ENCODE measurements around the gene DNAJA1.

DNA sequence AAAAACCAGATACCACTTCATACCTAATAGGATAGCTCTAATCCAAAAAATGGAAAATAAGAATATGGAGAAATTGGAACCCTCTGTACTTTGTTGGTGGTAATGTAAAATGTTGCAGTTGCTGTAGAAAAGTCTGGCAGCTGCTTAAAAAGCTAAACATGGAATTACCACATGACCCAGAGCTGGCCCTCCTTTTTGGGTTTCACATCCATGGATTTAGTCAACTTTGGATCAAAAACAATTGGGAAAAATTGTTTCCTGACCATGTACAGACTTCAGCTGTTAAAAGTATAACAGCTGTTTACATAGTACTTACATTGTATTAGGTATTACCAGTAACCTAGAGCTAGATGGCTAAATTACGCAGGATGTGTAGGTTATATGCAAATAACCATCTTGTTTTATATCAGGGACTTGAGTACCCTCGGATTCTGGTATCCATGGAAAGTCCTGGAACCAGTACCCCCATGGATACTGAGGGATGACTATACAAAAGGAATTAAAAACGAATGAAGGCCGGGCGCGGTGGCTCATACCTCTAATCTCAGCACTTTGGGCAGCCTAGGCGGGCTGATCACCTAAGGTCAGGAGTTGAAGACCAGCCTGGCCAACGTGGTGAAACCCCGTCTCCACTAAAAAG is 15.8 kb downstream of the DNAJA1 start:
- TF ChIP-seq, protein P1, sequence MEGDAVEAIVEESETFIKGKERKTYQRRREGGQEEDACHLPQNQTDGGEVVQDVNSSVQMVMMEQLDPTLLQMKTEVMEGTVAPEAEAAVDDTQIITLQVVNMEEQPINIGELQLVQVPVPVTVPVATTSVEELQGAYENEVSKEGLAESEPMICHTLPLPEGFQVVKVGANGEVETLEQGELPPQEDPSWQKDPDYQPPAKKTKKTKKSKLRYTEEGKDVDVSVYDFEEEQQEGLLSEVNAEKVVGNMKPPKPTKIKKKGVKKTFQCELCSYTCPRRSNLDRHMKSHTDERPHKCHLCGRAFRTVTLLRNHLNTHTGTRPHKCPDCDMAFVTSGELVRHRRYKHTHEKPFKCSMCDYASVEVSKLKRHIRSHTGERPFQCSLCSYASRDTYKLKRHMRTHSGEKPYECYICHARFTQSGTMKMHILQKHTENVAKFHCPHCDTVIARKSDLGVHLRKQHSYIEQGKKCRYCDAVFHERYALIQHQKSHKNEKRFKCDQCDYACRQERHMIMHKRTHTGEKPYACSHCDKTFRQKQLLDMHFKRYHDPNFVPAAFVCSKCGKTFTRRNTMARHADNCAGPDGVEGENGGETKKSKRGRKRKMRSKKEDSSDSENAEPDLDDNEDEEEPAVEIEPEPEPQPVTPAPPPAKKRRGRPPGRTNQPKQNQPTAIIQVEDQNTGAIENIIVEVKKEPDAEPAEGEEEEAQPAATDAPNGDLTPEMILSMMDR (IDR thresholded peaks at IDR 0.05), result no peak
- TF ChIP-seq POLR2AphosphoS5 (IDR thresholded peaks at IDR 0.05) (no peak), POLR2A (IDR thresholded peaks at IDR 0.05) (no peak)

Data from upper lobe of left lung (tissue), 4 donors.